Adrenal gland (tissue), 5 donors: ENCODE results near the gene CCNB2.

ENCODE experiments used
- CTCF ChIP-seq, 6 experiments: fragments of 450-650 bp in 4 of 6; fragments of 200-600 bp in 2 of 6; sonication (generic) in 1 of 6; IDR thresholded peaks; 1 replicate in 5 of 6; 2 replicates in 1 of 6; pipeline versions ENCODE4 v1.5.1 to v1.8.0; 2016 to 2021; ENCODE audit warnings: antibody characterized with exemption in 6 of 6, mild to moderate bottlenecking in 2 of 6, moderate library complexity in 1 of 6
- POLR2A ChIP-seq, 2 donors: fragments of 450-650 bp; IDR thresholded peaks; one replicate each; pipeline ENCODE4 v1.6.1; 2017; ENCODE audit warnings: antibody characterized with exemption in 2 of 2, mild to moderate bottlenecking in 2 of 2, moderate library complexity in 1 of 2
- donor health status: DM: no; HTN: no; CAD: no.

- no peak for TF ChIP-seq CTCF (IDR thresholded peaks at IDR 0.05)
- TF ChIP-seq POLR2A (IDR thresholded peaks at IDR 0.05), result no peak
Observed at GRCh38 chr15:59166601-59167265, 61.8 kb downstream of the CCNB2 start.
